CD4-positive, CD25-positive, alpha-beta regulatory T cell (primary cell): ENCODE results near the gene TMEM181. TPM values are rescaled to one million over a fixed set of nuclear protein-coding genes. Genes with fewer than 3 reads are reported as not detected.
"Not testable (repeated sequence)": the region's sequence is repeated elsewhere in the genome, so short reads cannot be mapped to it uniquely, and the experiment has no call there.

Source experiments
- ATAC-seq, 2 donors: fragments of 150-1000 bp; cut with Tn5 transposase; one replicate each; pipeline ENCODE4 v1.10.0; 2021; ENCODE audit warnings: low read depth in 2 of 2, moderate number of reproducible peaks in 2 of 2, moderate library complexity in 1 of 2
- DNase-seq, 3 donors: peaks; one replicate each; pipeline versions ENCODE4 v3.0.0 to v3.0.0-alpha.2; 2012 to 2022; ENCODE audit warnings: mixed read lengths in 1 of 3
- H3K27ac ChIP-seq: one replicate; pipeline ENCODE4 v1.7.0; 2013; ENCODE audit warnings: mild to moderate bottlenecking, low read length; ENCODE audit not compliant: insufficient read depth, poor library complexity, severe bottlenecking
- H3K27me3 ChIP-seq: one replicate; pipeline ENCODE4 v1.7.0; 2013; ENCODE audit warnings: low read length; ENCODE audit not compliant: control insufficient read depth, insufficient read depth
- H3K36me3 ChIP-seq: one replicate; pipeline ENCODE4 v1.7.0; 2013; ENCODE audit warnings: mild to moderate bottlenecking, low read length, moderate library complexity; ENCODE audit not compliant: control insufficient read depth, insufficient read depth
- H3K4me1 ChIP-seq: 2 replicates; pipeline ENCODE4 v1.7.0; 2013; ENCODE audit warnings: mild to moderate bottlenecking, low read length; ENCODE audit not compliant: insufficient read depth, control insufficient read depth, poor library complexity, severe bottlenecking
- H3K4me3 ChIP-seq: one replicate; pipeline ENCODE4 v1.7.0; 2013; ENCODE audit warnings: low read depth, mild to moderate bottlenecking, low read length, moderate library complexity
- H3K9me3 ChIP-seq, 2 experiments: 1 replicate in 1 of 2; 2 replicates in 1 of 2; pipeline ENCODE4 v1.7.0; 2013; ENCODE audit warnings: low read length in 2 of 2, mild to moderate bottlenecking in 1 of 2, moderate library complexity in 1 of 2; ENCODE audit not compliant: control insufficient read depth in 2 of 2
- H3K27ac Mint-ChIP-seq, 3 donors: one replicate each; pipeline ENCODE4 v1.8.0; 2020 to 2022; ENCODE audit warnings: mild to moderate bottlenecking in 3 of 3, mixed read lengths in 3 of 3, moderate library complexity in 2 of 3
- H3K27me3 Mint-ChIP-seq: one replicate; pipeline ENCODE4 v1.8.0; 2022; ENCODE audit warnings: mild to moderate bottlenecking, mixed read lengths
- H3K36me3 Mint-ChIP-seq: one replicate; pipeline ENCODE4 v1.8.0; 2020; ENCODE audit warnings: mixed read lengths
- H3K4me1 Mint-ChIP-seq, 4 donors: one replicate each; pipeline ENCODE4 v1.8.0; 2020 to 2022; ENCODE audit warnings: mixed read lengths in 4 of 4, mild to moderate bottlenecking in 1 of 4
- H3K4me3 Mint-ChIP-seq, 4 donors: one replicate each; pipeline ENCODE4 v1.8.0; 2020 to 2022; ENCODE audit warnings: mild to moderate bottlenecking in 4 of 4, mixed read lengths in 4 of 4, moderate library complexity in 3 of 4
- H3K9me3 Mint-ChIP-seq, 7 donors: one replicate each; pipeline ENCODE4 v1.8.0; 2020 to 2022; ENCODE audit warnings: mixed read lengths in 7 of 7, mild to moderate bottlenecking in 3 of 7, moderate library complexity in 2 of 7
- polyA plus RNA-seq, 4 donors: library from polyadenylated mRNA; unstranded; fragments of 300-500 nt; fragmentation: Illumina TruSeq; gene quantifications; one replicate each; pipeline ENCODE4 v1.2.3, GENCODE V29; 2021
- total RNA-seq: library from RNA; stranded (reverse); gene quantifications from one replicate; pipeline ENCODE4 v1.2.3, GENCODE V29; 2022

The TMEM181 gene
- total and polyA plus RNA-seq, 5 donors from 2014 or later, result 4.9 to 21.2 (median 5.6) TPM

GRCh38 chr6:158518191-158519127 lies 41.4 kb upstream of the TMEM181 start:
- H3K36me3 Mint-ChIP-seq, result peaks cover 2% of the 10 kb centered on the region
- no peaks in the 10 kb centered on the region for H3K36me3 ChIP-seq
- H3K27me3 ChIP-seq, result peaks cover 7% of the 10 kb centered on the region
- H3K27me3 Mint-ChIP-seq, result peaks cover 22% of the 10 kb centered on the region
- peaks cover 22% of the 10 kb centered on the region for H3K4me1 ChIP-seq
- ATAC-seq (peak; percentile 68 to 79), DNase-seq (peak; percentile 17 to 79 (median 40))
- H3K4me3 ChIP-seq, result peak overlapping the region; percentile 81
- peaks cover 13 to 35% (median 21%) of the 10 kb centered on the region in 4 donors for H3K4me1 Mint-ChIP-seq
- peak overlapping the region; percentile 66 to 91 (median 82) for H3K4me3 Mint-ChIP-seq
- H3K27ac ChIP-seq, result no peak overlapping the region
- no peaks in the 10 kb centered on the region for H3K9me3 Mint-ChIP-seq
- H3K27ac Mint-ChIP-seq, result peak overlapping the region; percentile 33 to 66 (median 43)
- H3K9me3 ChIP-seq, result no peaks in the 10 kb centered on the region

DNA sequence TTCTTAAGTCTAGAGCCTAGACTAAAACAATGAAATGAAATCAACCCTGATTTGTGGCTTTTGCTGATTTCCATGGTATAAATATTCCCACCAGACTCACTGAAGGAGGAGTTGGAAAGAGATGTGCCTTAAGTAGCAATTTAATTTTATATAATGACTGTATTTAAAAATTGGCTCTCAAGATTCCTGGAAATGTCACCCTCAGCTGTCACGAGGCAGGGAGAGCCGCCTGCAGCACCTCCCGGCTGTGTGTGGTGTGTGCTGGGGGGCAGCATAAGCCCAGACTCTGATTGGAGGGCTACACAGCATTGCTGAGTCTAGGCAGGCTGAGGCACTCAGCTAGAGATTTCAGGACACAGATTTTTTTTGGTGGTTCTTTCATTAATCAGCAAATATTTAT lies 40.6 kb upstream of the TMEM181 start:
- Histone ChIP-seq H3K4me1 (peaks cover 19% of the 10 kb centered on the region), H3K9me3 (no peaks in the 10 kb centered on the region), H3K4me3 (no peak overlapping the region), H3K27me3 (peaks cover 7% of the 10 kb centered on the region), H3K27ac (no peak overlapping the region), H3K36me3 (no peaks in the 10 kb centered on the region)
- Mint-ChIP-seq H3K9me3 (peaks cover 0 to 3% (median 0%) of the 10 kb centered on the region in 7 donors), H3K4me1 (peaks cover 7 to 27% (median 18%) of the 10 kb centered on the region in 4 donors), H3K27me3 (peaks cover 28% of the 10 kb centered on the region), H3K27ac (no peak overlapping the region), H3K36me3 (peaks cover 6% of the 10 kb centered on the region), H3K4me3 (peak overlapping the region in 1 of 4 donors; percentile 23)
- no peak for DNase-seq
- ATAC-seq, result no peak

GRCh38 chr6:158519761-158520160 lies 40.1 kb upstream of the TMEM181 start:
- Mint-ChIP-seq H3K4me1 (peaks cover 5 to 22% (median 14%) of the 10 kb centered on the region in 4 donors), H3K4me3 (no peak overlapping the region), H3K27me3 (peaks cover 32% of the 10 kb centered on the region), H3K9me3 (peaks cover 0 to 3% (median 0%) of the 10 kb centered on the region in 7 donors), H3K36me3 (peaks cover 6% of the 10 kb centered on the region), H3K27ac (no peak overlapping the region)
- Histone ChIP-seq H3K9me3 (no peaks in the 10 kb centered on the region), H3K27ac (no peak overlapping the region), H3K4me1 (peaks cover 14% of the 10 kb centered on the region), H3K36me3 (no peaks in the 10 kb centered on the region), H3K4me3 (no peak overlapping the region), H3K27me3 (peaks cover 7% of the 10 kb centered on the region)
- no peak for ATAC-seq
- no peak for DNase-seq

DNA sequence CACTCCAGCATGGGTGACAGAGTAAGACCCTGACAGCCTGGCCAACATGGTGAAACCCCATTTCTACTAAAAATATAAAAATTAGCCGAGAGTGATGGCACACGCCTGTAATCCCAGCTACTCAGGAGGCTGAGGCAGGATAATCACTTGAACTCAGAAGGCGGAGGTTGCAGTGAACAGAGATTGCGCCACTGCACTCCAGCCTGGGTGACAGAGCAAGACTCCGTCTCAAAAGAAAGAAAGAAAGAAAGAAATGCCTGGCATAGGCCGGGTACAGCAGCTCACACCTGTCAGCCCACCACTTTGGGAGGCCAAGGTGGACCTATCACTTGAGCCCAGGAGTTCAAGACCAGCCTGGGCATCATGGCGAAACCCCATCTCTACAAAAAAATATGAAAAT lies 38.9 kb upstream of the TMEM181 start:
- H3K36me3 ChIP-seq, H3K9me3 ChIP-seq, DNase-seq, H3K4me3 Mint-ChIP-seq, ATAC-seq, H3K9me3 Mint-ChIP-seq, H3K4me3 ChIP-seq, H3K27ac ChIP-seq, H3K36me3 Mint-ChIP-seq, H3K27ac Mint-ChIP-seq: not testable (repeated sequence)
- H3K4me1 ChIP-seq, result peaks cover 12% of the 10 kb centered on the region
- peaks cover 5 to 13% (median 11%) of the 10 kb centered on the region in 4 donors for H3K4me1 Mint-ChIP-seq
- peaks cover 12% of the 10 kb centered on the region for H3K27me3 ChIP-seq
- H3K27me3 Mint-ChIP-seq, result peaks cover 39% of the 10 kb centered on the region

DNA sequence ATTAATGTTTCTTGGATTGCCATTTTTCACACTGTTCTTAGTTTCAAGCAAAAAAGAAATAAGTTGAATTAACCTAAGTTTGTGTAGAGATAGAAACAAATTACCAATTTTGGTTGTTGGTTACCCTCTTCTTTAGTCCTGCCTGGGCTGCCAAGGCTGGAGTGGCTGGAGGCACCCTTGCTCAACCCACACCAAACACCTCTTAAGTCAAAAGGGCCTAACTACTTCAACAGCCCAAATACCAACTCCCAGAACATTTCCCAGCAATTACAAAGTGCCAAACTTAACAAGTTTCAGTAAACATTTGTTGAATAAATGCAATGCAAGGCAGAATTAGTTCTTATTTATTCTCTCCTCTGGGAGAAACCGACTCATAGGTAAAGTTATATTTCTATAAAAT lies 38.1 kb upstream of the TMEM181 start:
- peaks cover 6% of the 10 kb centered on the region for H3K36me3 Mint-ChIP-seq
- H3K36me3 ChIP-seq, result no peaks in the 10 kb centered on the region
- H3K27ac Mint-ChIP-seq, result no peak overlapping the region
- no peak overlapping the region for H3K27ac ChIP-seq
- H3K27me3 ChIP-seq, result peaks cover 14% of the 10 kb centered on the region
- H3K4me3 Mint-ChIP-seq, result no peak overlapping the region
- peaks cover 0 to 7% (median 3%) of the 10 kb centered on the region in 7 donors for H3K9me3 Mint-ChIP-seq
- H3K4me1 Mint-ChIP-seq, result peaks cover 5 to 13% (median 11%) of the 10 kb centered on the region in 4 donors
- DNase-seq, result no peak
- no peak for ATAC-seq
- peaks cover 43% of the 10 kb centered on the region for H3K27me3 Mint-ChIP-seq
- H3K4me3 ChIP-seq, result no peak overlapping the region
- peaks cover 0 to under 1% of the 10 kb centered on the region in 2 experiments for H3K9me3 ChIP-seq
- peaks cover 12% of the 10 kb centered on the region for H3K4me1 ChIP-seq

GRCh38 chr6:158522616-158523015 lies 37.3 kb upstream of the TMEM181 start:
- H3K9me3 Mint-ChIP-seq, result peaks cover 1 to 15% (median 7%) of the 10 kb centered on the region in 7 donors
- no peak for ATAC-seq
- peaks cover 12% of the 10 kb centered on the region for H3K4me1 ChIP-seq
- peaks cover 16% of the 10 kb centered on the region for H3K27me3 ChIP-seq
- no peak for DNase-seq
- H3K36me3 ChIP-seq, result no peaks in the 10 kb centered on the region
- no peak overlapping the region for H3K27ac ChIP-seq
- peaks cover 49% of the 10 kb centered on the region for H3K27me3 Mint-ChIP-seq
- peaks cover 0 to 3% of the 10 kb centered on the region in 2 experiments for H3K9me3 ChIP-seq
- no peak overlapping the region for H3K4me3 Mint-ChIP-seq
- H3K4me1 Mint-ChIP-seq, result peaks cover 5 to 11% (median 10%) of the 10 kb centered on the region in 4 donors
- H3K4me3 ChIP-seq, result no peak overlapping the region
- peaks cover 7% of the 10 kb centered on the region for H3K36me3 Mint-ChIP-seq
- peak overlapping the region in 1 of 3 donors; percentile 38 for H3K27ac Mint-ChIP-seq

DNA sequence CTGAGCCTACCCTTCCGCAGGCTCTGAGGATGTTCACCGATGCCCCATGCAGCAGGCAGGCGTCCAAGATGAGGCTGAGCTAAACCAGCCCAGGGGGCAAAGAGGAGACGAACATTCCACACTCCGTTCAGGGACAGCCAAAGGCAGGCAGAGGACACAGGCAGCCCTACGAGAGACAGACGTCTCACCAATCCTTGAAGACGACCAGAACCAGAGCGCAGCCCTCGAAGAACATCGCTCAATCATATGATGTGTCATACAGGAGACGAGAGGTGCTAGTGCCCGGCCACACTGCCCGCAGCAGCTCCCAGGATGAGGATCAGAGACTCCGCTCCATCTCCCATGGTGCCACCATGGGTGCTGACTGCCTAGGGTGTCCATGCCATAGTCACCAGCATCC lies 35.6 kb upstream of the TMEM181 start:
- DNase-seq (no peak), ATAC-seq (no peak)
- peaks cover 16% of the 10 kb centered on the region for H3K27me3 ChIP-seq
- peaks cover 51% of the 10 kb centered on the region for H3K27me3 Mint-ChIP-seq
- peaks cover 0 to 4% of the 10 kb centered on the region in 2 experiments for H3K9me3 ChIP-seq
- H3K36me3 ChIP-seq, result no peaks in the 10 kb centered on the region
- no peaks in the 10 kb centered on the region for H3K4me1 Mint-ChIP-seq
- no peak overlapping the region for H3K4me3 Mint-ChIP-seq
- H3K4me1 ChIP-seq, result no peaks in the 10 kb centered on the region
- H3K4me3 ChIP-seq, result no peak overlapping the region
- H3K27ac Mint-ChIP-seq, result no peak overlapping the region
- H3K27ac ChIP-seq, result no peak overlapping the region
- H3K36me3 Mint-ChIP-seq, result peaks cover 10% of the 10 kb centered on the region
- H3K9me3 Mint-ChIP-seq, result peaks cover 2 to 19% (median 12%) of the 10 kb centered on the region in 7 donors
